GM03348 (cell line): ENCODE measurements around the gene ALPL.
A peak's percentile ranks its signal among the peaks of the same experiment; 100 is the strongest.

Experiments
- DNase-seq: peaks from one replicate; pipeline ENCODE4 v3.0.0; 2012; ENCODE audit warnings: low spot score

Gene ALPL

GRCh38 chr1:21530368-21531016, 21.3 kb downstream of the ALPL start:
- no peak for DNase-seq

GRCh38 chr1:21531241-21531640, 22.0 kb downstream of the ALPL start:
- DNase-seq = no peak

- DNase-seq = no peak
These were observed 23.3 kb downstream of the ALPL start for GRCh38 chr1:21532496-21532895.

- DNase-seq = no peak
These were observed 23.8 kb downstream of the ALPL start for GRCh38 chr1:21532992-21533534.

- no peak for DNase-seq
These were observed 24.9 kb downstream of the ALPL start for GRCh38 chr1:21534146-21534545.

- DNase-seq = peak; percentile 52
These were observed 25.6 kb downstream of the ALPL start for GRCh38 chr1:21534674-21535378.

- peak; percentile 20 for DNase-seq
These were observed 27.0 kb downstream of the ALPL start for GRCh38 chr1:21536218-21536617.

GRCh38 chr1:21537511-21537931, 28.3 kb downstream of the ALPL start:
- no peak for DNase-seq

- no peak for DNase-seq
These were observed 28.9 kb downstream of the ALPL start for GRCh38 chr1:21537932-21538630.

- DNase-seq = peak; percentile 33
These were observed 30.7 kb downstream of the ALPL start for GRCh38 chr1:21539933-21540332.

- no peak for DNase-seq
These were observed 32.1 kb downstream of the ALPL start for GRCh38 chr1:21541329-21541728.

- DNase-seq = peak; percentile 92
These were observed 32.6 kb downstream of the ALPL start for GRCh38 chr1:21541835-21542234.

GRCh38 chr1:21543598-21543997, 34.4 kb downstream of the ALPL start:
- DNase-seq = no peak

- no peak for DNase-seq
These were observed 34.9 kb downstream of the ALPL start for GRCh38 chr1:21544095-21544494.

- DNase-seq = no peak
These were observed 37.1 kb downstream of the ALPL start for GRCh38 chr1:21546122-21546825.

- no peak for DNase-seq
These were observed 38.7 kb downstream of the ALPL start for GRCh38 chr1:21547876-21548275.

GRCh38 chr1:21550097-21550496, 40.9 kb downstream of the ALPL start:
- DNase-seq = no peak

- DNase-seq = no peak
These were observed 41.7 kb downstream of the ALPL start for GRCh38 chr1:21550866-21551475.

GRCh38 chr1:21552715-21553114, 43.5 kb downstream of the ALPL start:
- DNase-seq = peak; percentile 86

- DNase-seq = peak; percentile 61
These were observed 44.1 kb downstream of the ALPL start for GRCh38 chr1:21553116-21553926.
